ENCODE data around the gene ADORA1. TPM values are rescaled to one million over a fixed set of nuclear protein-coding genes. Genes with fewer than 3 reads are reported as not detected.

Gene ADORA1
- total RNA-seq, 1 donor from 2014 or later: 0.21 TPM

DNA sequence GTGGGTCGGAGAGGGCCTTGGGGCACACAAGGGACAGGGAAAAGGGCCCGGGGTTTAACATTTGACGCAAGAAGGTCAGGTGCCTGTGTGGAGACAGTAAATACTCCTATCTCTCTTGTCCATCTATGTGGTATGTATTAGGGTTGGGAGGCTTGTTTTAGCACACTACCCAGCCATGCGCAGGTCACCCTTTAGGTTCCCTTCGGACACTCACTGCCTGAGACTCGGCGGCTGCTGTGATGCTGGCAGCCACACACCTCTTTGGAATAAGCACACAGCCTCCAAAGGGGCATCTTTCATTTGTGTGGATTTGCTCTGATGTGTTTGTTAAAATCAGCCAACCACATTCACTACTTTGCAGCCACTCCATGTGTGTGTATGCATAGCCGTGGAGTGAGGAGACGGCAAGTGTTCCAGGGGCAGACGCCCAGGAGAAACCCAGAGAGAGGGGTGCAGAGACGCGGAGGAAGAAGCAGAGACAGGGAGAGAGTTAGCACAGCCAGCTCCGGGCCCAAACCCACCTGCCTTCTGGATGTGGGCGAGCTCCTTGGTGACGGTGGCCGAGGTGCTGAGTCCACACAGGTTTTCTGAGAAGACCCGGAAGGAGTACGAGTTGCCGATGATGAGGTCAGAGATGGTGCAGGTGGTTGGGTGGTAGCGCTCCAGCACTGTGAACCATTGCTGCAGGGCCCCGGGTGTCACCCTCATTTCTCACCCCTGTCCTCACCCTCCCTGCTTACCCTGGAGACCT is 42.4 kb downstream of the ADORA1 start:
- Mint-ChIP-seq H3K9me3 (ENCODE audit: unreplicated experiment) (no peaks in the 10 kb centered on the region), H3K4me3 (ENCODE audit: unreplicated experiment) (no peak overlapping the region), H3K27ac (ENCODE audit: unreplicated experiment) (no peak overlapping the region), H3K27me3 (ENCODE audit: unreplicated experiment) (peaks cover 7% of the 10 kb centered on the region), H3K4me1 (ENCODE audit: unreplicated experiment) (no peaks in the 10 kb centered on the region), H3K36me3 (ENCODE audit: unreplicated experiment) (no peaks in the 10 kb centered on the region)
- no peak for DNase-seq (ENCODE audit: extremely low spot score, unreplicated experiment)
- TF ChIP-seq, protein P1, sequence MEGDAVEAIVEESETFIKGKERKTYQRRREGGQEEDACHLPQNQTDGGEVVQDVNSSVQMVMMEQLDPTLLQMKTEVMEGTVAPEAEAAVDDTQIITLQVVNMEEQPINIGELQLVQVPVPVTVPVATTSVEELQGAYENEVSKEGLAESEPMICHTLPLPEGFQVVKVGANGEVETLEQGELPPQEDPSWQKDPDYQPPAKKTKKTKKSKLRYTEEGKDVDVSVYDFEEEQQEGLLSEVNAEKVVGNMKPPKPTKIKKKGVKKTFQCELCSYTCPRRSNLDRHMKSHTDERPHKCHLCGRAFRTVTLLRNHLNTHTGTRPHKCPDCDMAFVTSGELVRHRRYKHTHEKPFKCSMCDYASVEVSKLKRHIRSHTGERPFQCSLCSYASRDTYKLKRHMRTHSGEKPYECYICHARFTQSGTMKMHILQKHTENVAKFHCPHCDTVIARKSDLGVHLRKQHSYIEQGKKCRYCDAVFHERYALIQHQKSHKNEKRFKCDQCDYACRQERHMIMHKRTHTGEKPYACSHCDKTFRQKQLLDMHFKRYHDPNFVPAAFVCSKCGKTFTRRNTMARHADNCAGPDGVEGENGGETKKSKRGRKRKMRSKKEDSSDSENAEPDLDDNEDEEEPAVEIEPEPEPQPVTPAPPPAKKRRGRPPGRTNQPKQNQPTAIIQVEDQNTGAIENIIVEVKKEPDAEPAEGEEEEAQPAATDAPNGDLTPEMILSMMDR (IDR thresholded peaks at IDR 0.05): no peak

DNA sequence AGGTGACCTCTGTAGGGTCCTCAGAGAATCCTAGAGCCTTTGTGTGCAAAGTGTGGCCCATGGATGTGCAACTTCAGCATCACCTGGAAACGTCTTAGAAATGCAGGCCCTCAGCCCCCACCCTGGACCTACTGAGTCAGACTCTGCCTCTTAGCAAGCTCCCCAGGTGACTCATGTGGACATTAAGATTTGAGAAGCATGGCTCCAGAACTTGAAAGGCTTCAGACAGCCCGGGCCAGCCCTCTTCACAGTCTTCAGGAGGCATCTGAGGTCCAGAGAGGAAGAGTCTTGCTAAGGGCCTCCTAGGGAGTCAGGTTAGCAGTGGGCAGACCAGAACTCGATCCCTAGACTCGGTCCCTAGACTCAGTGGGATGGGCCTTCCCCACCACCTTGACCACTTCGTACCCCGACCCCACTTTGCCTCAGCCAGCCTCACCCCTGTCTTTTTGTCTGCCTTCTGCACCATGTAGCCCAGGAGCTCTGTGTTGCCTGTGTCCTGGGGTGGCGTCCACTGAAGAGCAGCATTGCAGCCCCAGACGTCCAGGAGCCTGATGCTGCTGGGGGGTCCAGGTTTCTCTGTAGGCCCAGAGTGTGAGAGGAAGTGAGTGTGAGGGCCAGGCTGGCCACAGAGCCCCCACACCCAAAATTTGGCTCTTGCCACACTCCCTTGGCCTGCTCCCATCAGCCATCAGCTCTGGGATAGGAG is 43.3 kb downstream of the ADORA1 start:
- no peak overlapping the region for H3K4me3 Mint-ChIP-seq (ENCODE audit: unreplicated experiment)
- H3K36me3 Mint-ChIP-seq (ENCODE audit: unreplicated experiment): no peaks in the 10 kb centered on the region
- H3K9me3 Mint-ChIP-seq (ENCODE audit: unreplicated experiment): no peaks in the 10 kb centered on the region
- H3K4me1 Mint-ChIP-seq (ENCODE audit: unreplicated experiment): no peaks in the 10 kb centered on the region
- H3K27me3 Mint-ChIP-seq (ENCODE audit: unreplicated experiment): peaks cover 4% of the 10 kb centered on the region
- TF ChIP-seq, protein P1 (IDR thresholded peaks at IDR 0.05): no peak
- no peak for DNase-seq (ENCODE audit: extremely low spot score, unreplicated experiment)
- H3K27ac Mint-ChIP-seq (ENCODE audit: unreplicated experiment): no peak overlapping the region

- TF ChIP-seq, protein P1 (IDR thresholded peaks at IDR 0.05): no peak
- Mint-ChIP-seq H3K36me3 (ENCODE audit: unreplicated experiment) (no peaks in the 10 kb centered on the region), H3K4me3 (ENCODE audit: unreplicated experiment) (no peak overlapping the region), H3K9me3 (ENCODE audit: unreplicated experiment) (no peaks in the 10 kb centered on the region), H3K4me1 (ENCODE audit: unreplicated experiment) (no peaks in the 10 kb centered on the region), H3K27ac (ENCODE audit: unreplicated experiment) (no peak overlapping the region), H3K27me3 (ENCODE audit: unreplicated experiment) (peaks cover 4% of the 10 kb centered on the region)
- DNase-seq (ENCODE audit: extremely low spot score, unreplicated experiment): no peak
Observed at GRCh38 chr1:203171341-203172183, 44.0 kb downstream of the ADORA1 start.

GRCh38 chr1:203172184-203173010 is 44.9 kb downstream of the ADORA1 start:
- Mint-ChIP-seq H3K27me3 (ENCODE audit: unreplicated experiment) (peaks cover 4% of the 10 kb centered on the region), H3K4me1 (ENCODE audit: unreplicated experiment) (peaks cover 5% of the 10 kb centered on the region), H3K27ac (ENCODE audit: unreplicated experiment) (no peak overlapping the region), H3K9me3 (ENCODE audit: unreplicated experiment) (no peaks in the 10 kb centered on the region), H3K4me3 (ENCODE audit: unreplicated experiment) (no peak overlapping the region), H3K36me3 (ENCODE audit: unreplicated experiment) (no peaks in the 10 kb centered on the region)
- TF ChIP-seq, protein P1 (IDR thresholded peaks at IDR 0.05): peak; percentile 76
- DNase-seq (ENCODE audit: extremely low spot score, unreplicated experiment): no peak
